ENCODE results near the gene PRM2. TPM values are rescaled to one million over a fixed set of nuclear protein-coding genes. Genes with fewer than 3 reads are reported as not detected.

Gene PRM2
- total and polyA plus RNA-seq, 2 of the 8 experiments (the other 6 are each of a cell fraction or from before 2014, with no cell fraction given) = not detected

- H3K79me2 ChIP-seq (ENCODE audit: control insufficient read depth in 1 of 2, insufficient read depth in 2 of 2, low read length in 2 of 2) = no peaks in the 10 kb centered on the region
- no peak overlapping the region for H3K14ac ChIP-seq (ENCODE audit: insufficient read length)
- H4K20me1 ChIP-seq (replicated peaks in 1 of 2; ENCODE audit: control insufficient read depth in 1 of 2, insufficient read depth in 2 of 2, low read length in 2 of 2) = no peaks in the 10 kb centered on the region
- CTCF ChIA-PET (ENCODE audit: partially characterized antibody) = interaction anchor here (0.7 to 1.4 kb wide), 4 partner anchors 10 to 360 kb away, joined by 3 to 5 read pairs (median 3); no protein-coding TSS in a partner anchor
- no peak overlapping the region for H3K9ac ChIP-seq (replicated peaks in 1 of 4; ENCODE audit: extremely low read depth in 1 of 4, low read depth in 3 of 4, low read length in 3 of 4)
- no peaks in the 10 kb centered on the region for H3K36me3 ChIP-seq (ENCODE audit: control insufficient read depth in 2 of 4, insufficient read depth in 4 of 4, low read length in 3 of 4)
- peak overlapping the region; percentile 32 for H4K91ac ChIP-seq (replicated peaks; ENCODE audit: insufficient read length, low read length)
- no peak overlapping the region for H3K23ac ChIP-seq (ENCODE audit: insufficient read length)
- no peaks in the 10 kb centered on the region for H3K27me3 ChIP-seq (replicated peaks in 1 of 4; ENCODE audit: control insufficient read depth in 3 of 4, extremely low read depth in 1 of 4, insufficient read depth in 3 of 4, low read length in 3 of 4)
- no peak for DNase-seq (ENCODE audit: low read depth in 1 of 2, low spot score in 2 of 2)
- 0 out of 2 replicates have a peak overlapping the region, but pooled peaks have one; percentile 9 for H2BK20ac ChIP-seq (ENCODE audit: low read length)
- POLR2A ChIA-PET (ENCODE audit: partially characterized antibody) = interaction anchor here (0.9 to 2.6 kb wide), 5 partner anchors 8 to 67 kb away, joined by 3 to 8 read pairs (median 4); partner anchors contain the start of gene SOCS1
- H2AK5ac ChIP-seq (ENCODE audit: low read depth, low read length) = no peak overlapping the region; the same call in 1 of the 2 replicates
- 90% methylated on average over 11 of the region's 11 CpGs; no CpG with 5 or more reads in 1 of the 2 experiments for WGBS, 2 experiments (ENCODE audit: extremely low coverage in 1 of 2, insufficient coverage in 1 of 2, insufficient read length in 1 of 2, insufficient replicate concordance in 2 of 2, low coverage in 1 of 2, low lambda C conversion rate in 2 of 2, missing lambda C conversion rate in 1 of 2)
- H3K23me2 ChIP-seq (ENCODE audit: low read depth, low read length) = peaks cover 5% of the 10 kb centered on the region; the same call in 1 of the 2 replicates
- no peak overlapping the region for H3K27ac ChIP-seq (ENCODE audit: low read depth, low read length)
- H2BK12ac ChIP-seq (ENCODE audit: low read depth, low read length) = peak overlapping the region; percentile 56; the same call in 1 of the 2 replicates
- H2BK120ac ChIP-seq (replicated peaks; ENCODE audit: low read depth, low read length) = no peak overlapping the region
- no peak overlapping the region for H2BK15ac ChIP-seq (ENCODE audit: low read length)
- H3K9me3 ChIP-seq (ENCODE audit: insufficient read depth in 2 of 2, low read depth in 1 of 2, low read length in 1 of 2) = no peaks in the 10 kb centered on the region
- no peak overlapping the region for H2AFZ ChIP-seq (ENCODE audit: low read length)
- no peaks in the 10 kb centered on the region for H3K79me1 ChIP-seq (ENCODE audit: low read depth, low read length)
- no peak overlapping the region for H3K18ac ChIP-seq (ENCODE audit: extremely low read depth, low read length)
- H3K56ac ChIP-seq (replicated peaks; ENCODE audit: insufficient read length, low read depth, low read length) = no peak overlapping the region
- no peak overlapping the region for H4K8ac ChIP-seq (ENCODE audit: extremely low read depth, insufficient read depth, low read length)
- no peak overlapping the region for H3K4ac ChIP-seq (replicated peaks; ENCODE audit: insufficient read length, low read depth, low read length)
- no peak overlapping the region for H3K4me2 ChIP-seq (ENCODE audit: insufficient read depth in 1 of 2, low read depth in 2 of 2, low read length in 2 of 2)
- H4K5ac ChIP-seq (ENCODE audit: insufficient read length, low read depth, low read length) = no peak overlapping the region
- no peak overlapping the region for H2BK5ac ChIP-seq (ENCODE audit: low read depth, low read length)
- peaks cover 8 to 18% (median 14%) of the 10 kb centered on the region in 4 experiments; a peak in 6 of 7 replicates for H3K4me1 ChIP-seq (replicated peaks in 1 of 4; ENCODE audit: control insufficient read depth in 3 of 4, insufficient read depth in 4 of 4, low read length in 3 of 4)
- TF ChIP-seq SAP30 (IDR thresholded peaks at IDR 0.05; ENCODE audit: insufficient read depth, insufficient replicate concordance, low read length) = no peak
- TF ChIP-seq CEBPB (IDR thresholded peaks at IDR 0.05; ENCODE audit: low read depth, low read length) = peak; percentile 55
- no peak for FAIRE-seq
- no peak overlapping the region for H3K4me3 ChIP-seq (ENCODE audit: extremely low read depth in 1 of 4, insufficient read depth in 2 of 4, low read depth in 3 of 4, low read length in 4 of 4)
These were observed 47.5 kb upstream of the PRM2 start for GRCh38 chr16:11323551-11324336.

Data from H1 (cell line).